ENCODE measurements around the gene HECW1. TPM values are rescaled to one million over a fixed set of nuclear protein-coding genes. Genes with fewer than 3 reads are reported as not detected.

The HECW1 gene
- total and polyA plus RNA-seq, 2 of the 8 experiments (the other 6 are each of a cell fraction or from before 2014, with no cell fraction given) = 2.9 to 12.7 TPM

GRCh38 chr7:43476896-43477295 lies 364.4 kb downstream of the HECW1 start:
- Histone ChIP-seq H3K18ac (ENCODE audit: extremely low read depth, low read length) (no peak overlapping the region), H2AK5ac (ENCODE audit: low read depth, low read length) (no peak overlapping the region), H4K5ac (ENCODE audit: insufficient read length, low read depth, low read length) (no peak overlapping the region), H2BK12ac (ENCODE audit: low read depth, low read length) (no peak overlapping the region), H2BK20ac (ENCODE audit: low read length) (no peak overlapping the region), H2BK5ac (ENCODE audit: low read depth, low read length) (no peak overlapping the region), H2BK120ac (replicated peaks; ENCODE audit: low read depth, low read length) (no peak overlapping the region), H3K4me2 (ENCODE audit: insufficient read depth in 1 of 2, low read depth in 2 of 2, low read length in 2 of 2) (no peak overlapping the region), H3K9ac (replicated peaks in 1 of 4; ENCODE audit: extremely low read depth in 1 of 4, low read depth in 3 of 4, low read length in 3 of 4) (no peak overlapping the region), H3K4me1 (replicated peaks in 1 of 4; ENCODE audit: control insufficient read depth in 3 of 4, insufficient read depth in 4 of 4, low read length in 3 of 4) (peaks cover 0 to 5% (median 2%) of the 10 kb centered on the region in 4 experiments; a peak in 2 of 7 replicates), H4K91ac (replicated peaks; ENCODE audit: insufficient read length, low read length) (no peak overlapping the region), H3K56ac (replicated peaks; ENCODE audit: insufficient read length, low read depth, low read length) (no peak overlapping the region), H3K14ac (ENCODE audit: insufficient read length) (no peak overlapping the region), H2BK15ac (ENCODE audit: low read length) (no peak overlapping the region), H2AFZ (ENCODE audit: low read length) (no peak overlapping the region), H4K8ac (ENCODE audit: extremely low read depth, insufficient read depth, low read length) (no peak overlapping the region), H3K79me2 (ENCODE audit: control insufficient read depth in 1 of 2, insufficient read depth in 2 of 2, low read length in 2 of 2) (no peaks in the 10 kb centered on the region), H4K20me1 (replicated peaks in 1 of 2; ENCODE audit: control insufficient read depth in 1 of 2, insufficient read depth in 2 of 2, low read length in 2 of 2) (no peaks in the 10 kb centered on the region), H3K36me3 (ENCODE audit: control insufficient read depth in 2 of 4, insufficient read depth in 4 of 4, low read length in 3 of 4) (0 out of 8 replicates have a peak, but pooled peaks cover 0 to 7% (median 0%) of the 10 kb centered on the region in 4 experiments), H3K9me3 (ENCODE audit: insufficient read depth in 2 of 2, low read depth in 1 of 2, low read length in 1 of 2) (peaks cover 12% of the 10 kb centered on the region in 2 experiments; a peak in 3 of 4 replicates), H3K27ac (ENCODE audit: low read depth, low read length) (no peak overlapping the region), H3K23me2 (ENCODE audit: low read depth, low read length) (no peaks in the 10 kb centered on the region), H3K4me3 (ENCODE audit: extremely low read depth in 1 of 4, insufficient read depth in 2 of 4, low read depth in 3 of 4, low read length in 4 of 4) (no peak overlapping the region), H3K4ac (replicated peaks; ENCODE audit: insufficient read length, low read depth, low read length) (no peak overlapping the region), H3K27me3 (replicated peaks in 1 of 4; ENCODE audit: control insufficient read depth in 3 of 4, extremely low read depth in 1 of 4, insufficient read depth in 3 of 4, low read length in 3 of 4) (no peaks in the 10 kb centered on the region), H3K23ac (ENCODE audit: insufficient read length) (no peak overlapping the region), H3K79me1 (ENCODE audit: low read depth, low read length) (no peaks in the 10 kb centered on the region)
- no peak for DNase-seq (ENCODE audit: low read depth in 1 of 2, low spot score in 2 of 2)
- POLR2A ChIA-PET (ENCODE audit: partially characterized antibody) = no interaction called here
- CTCF ChIA-PET (ENCODE audit: partially characterized antibody) = interaction anchor here (0.9 to 1.3 kb wide), 2 partner anchors 12 to 25 kb away, joined by 3 read pairs; no protein-coding TSS in a partner anchor
- no peak for FAIRE-seq
- TF ChIP-seq YY1 (IDR thresholded peaks at IDR 0.05; ENCODE audit: low read depth, low read length) (no peak), SP1 (IDR thresholded peaks at IDR 0.05; ENCODE audit: low read depth, low read length) (no peak), CEBPB (IDR thresholded peaks at IDR 0.05; ENCODE audit: low read depth, low read length) (no peak), SIRT6 (IDR thresholded peaks at IDR 0.05; ENCODE audit: low read length) (no peak), TAF7 (optimal IDR thresholded peaks at IDR 0.05; ENCODE audit: borderline replicate concordance, low read depth, low read length) (no peak), CHD2 (IDR thresholded peaks at IDR 0.05; ENCODE audit: low read length) (no peak), TAF1 (IDR thresholded peaks at IDR 0.05; ENCODE audit: low read depth, low read length) (no peak), TEAD4 (IDR thresholded peaks at IDR 0.05; ENCODE audit: low read depth, low read length) (no peak), MAX (IDR thresholded peaks at IDR 0.05) (no peak)
- TF ChIP-seq, protein P1, sequence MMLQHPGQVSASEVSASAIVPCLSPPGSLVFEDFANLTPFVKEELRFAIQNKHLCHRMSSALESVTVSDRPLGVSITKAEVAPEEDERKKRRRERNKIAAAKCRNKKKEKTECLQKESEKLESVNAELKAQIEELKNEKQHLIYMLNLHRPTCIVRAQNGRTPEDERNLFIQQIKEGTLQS (IDR thresholded peaks at IDR 0.05; ENCODE audit: insufficient read depth, low read depth, low read length) = no peak
- 88% methylated on average over 2 of the region's 2 CpGs; no CpG with 5 or more reads in 1 of the 2 experiments for WGBS, 2 experiments (ENCODE audit: extremely low coverage in 1 of 2, insufficient coverage in 1 of 2, insufficient read length in 1 of 2, insufficient replicate concordance in 2 of 2, low coverage in 1 of 2, low lambda C conversion rate in 2 of 2, missing lambda C conversion rate in 1 of 2)

All from H1 (cell line).